H1 (cell line): Measurements from ENCODE around the gene DOCK1.

Experiments
- CEBPB ChIP-seq: IDR thresholded peaks from 2 replicates; pipeline ENCODE4 v1.6.1; 2012; ENCODE audit warnings: low read depth, low read length
- JUND ChIP-seq: IDR thresholded peaks from 2 replicates; pipeline ENCODE4 v1.6.1; 2011; ENCODE audit warnings: mild to moderate bottlenecking, improper control_type of control experiment, low read length
- POLR2A ChIP-seq, 2 experiments: IDR thresholded peaks; 1 replicate in 1 of 2; 2 replicates in 1 of 2; pipeline ENCODE4 v1.6.1; 2011; ENCODE audit warnings: low read depth in 2 of 2, low read length in 2 of 2, mild to moderate bottlenecking in 2 of 2; ENCODE audit errors: control extremely low read depth in 1 of 2
- RAD21 ChIP-seq, 2 experiments: IDR thresholded peaks in 1 of 2; conservative IDR thresholded peaks in 1 of 2; 2 replicates each; pipeline ENCODE4 v1.6.1; 2011; ENCODE audit warnings: low read depth in 2 of 2, low read length in 2 of 2, improper control_type of control experiment in 1 of 2, inconsistent platforms in 1 of 2, mild to moderate bottlenecking in 1 of 2, moderate library complexity in 1 of 2
- TF ChIP-seq, protein P1 (sequence below), 3 experiments: IDR thresholded peaks; 1 replicate in 2 of 3; 2 replicates in 1 of 3; pipeline versions ENCODE4 v1.5.1 to v1.6.1; 2011; ENCODE audit warnings: low read length in 3 of 3, mild to moderate bottlenecking in 3 of 3, inconsistent platforms in 2 of 3, low read depth in 1 of 3, moderate library complexity in 1 of 3; ENCODE audit not compliant: insufficient read depth in 1 of 3; ENCODE audit errors: control extremely low read depth in 1 of 3

DNA sequence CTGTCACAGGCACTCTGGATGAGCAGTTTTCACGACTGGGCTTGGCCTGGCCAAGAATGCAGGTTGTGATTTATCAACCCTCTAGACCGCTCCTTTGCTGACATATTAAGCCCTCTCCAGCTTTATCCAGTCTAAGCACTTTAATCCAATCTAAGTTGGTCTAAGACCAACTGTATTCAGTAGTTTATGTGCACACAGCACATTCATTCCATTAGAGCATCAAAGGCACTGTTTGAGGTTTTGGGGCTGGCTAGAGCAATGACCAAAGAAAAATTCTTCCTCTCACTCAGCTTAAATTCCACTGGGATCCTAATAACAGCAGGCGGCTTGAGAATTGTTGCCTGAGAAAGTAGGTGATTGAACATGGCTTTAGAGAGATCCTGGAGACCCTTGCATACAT is 467.1 kb downstream of the DOCK1 start:
- no peak for TF ChIP-seq CEBPB
- no peak for TF ChIP-seq RAD21 (IDR thresholded peaks at IDR 0.05 in 1 of 2, conservative IDR thresholded peaks at IDR 0.05 in 1 of 2; ENCODE audit: low read depth in 2 of 2, low read length in 2 of 2)
- no peak for TF ChIP-seq POLR2A (IDR thresholded peaks at IDR 0.05; ENCODE audit: control extremely low read depth in 1 of 2, low read depth in 2 of 2, low read length in 2 of 2)
- TF ChIP-seq JUND, result no peak
- TF ChIP-seq, protein P1, sequence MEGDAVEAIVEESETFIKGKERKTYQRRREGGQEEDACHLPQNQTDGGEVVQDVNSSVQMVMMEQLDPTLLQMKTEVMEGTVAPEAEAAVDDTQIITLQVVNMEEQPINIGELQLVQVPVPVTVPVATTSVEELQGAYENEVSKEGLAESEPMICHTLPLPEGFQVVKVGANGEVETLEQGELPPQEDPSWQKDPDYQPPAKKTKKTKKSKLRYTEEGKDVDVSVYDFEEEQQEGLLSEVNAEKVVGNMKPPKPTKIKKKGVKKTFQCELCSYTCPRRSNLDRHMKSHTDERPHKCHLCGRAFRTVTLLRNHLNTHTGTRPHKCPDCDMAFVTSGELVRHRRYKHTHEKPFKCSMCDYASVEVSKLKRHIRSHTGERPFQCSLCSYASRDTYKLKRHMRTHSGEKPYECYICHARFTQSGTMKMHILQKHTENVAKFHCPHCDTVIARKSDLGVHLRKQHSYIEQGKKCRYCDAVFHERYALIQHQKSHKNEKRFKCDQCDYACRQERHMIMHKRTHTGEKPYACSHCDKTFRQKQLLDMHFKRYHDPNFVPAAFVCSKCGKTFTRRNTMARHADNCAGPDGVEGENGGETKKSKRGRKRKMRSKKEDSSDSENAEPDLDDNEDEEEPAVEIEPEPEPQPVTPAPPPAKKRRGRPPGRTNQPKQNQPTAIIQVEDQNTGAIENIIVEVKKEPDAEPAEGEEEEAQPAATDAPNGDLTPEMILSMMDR (IDR thresholded peaks at IDR 0.05; ENCODE audit: control extremely low read depth in 1 of 3, insufficient read depth in 1 of 3, low read depth in 1 of 3, low read length in 3 of 3), result no peak
